Measurements from ENCODE around the gene NLRP12. TPM values are rescaled to one million over a fixed set of nuclear protein-coding genes. Genes with fewer than 3 reads are reported as not detected.
A peak's percentile ranks its signal among the peaks of the same experiment; 100 is the strongest.
"Not testable (repeated sequence)": the region's sequence is repeated elsewhere in the genome, so short reads cannot be mapped to it uniquely, and the experiment has no call there.

Gene NLRP12
- total RNA-seq, 1 donor from 2014 or later: not detected

DNA sequence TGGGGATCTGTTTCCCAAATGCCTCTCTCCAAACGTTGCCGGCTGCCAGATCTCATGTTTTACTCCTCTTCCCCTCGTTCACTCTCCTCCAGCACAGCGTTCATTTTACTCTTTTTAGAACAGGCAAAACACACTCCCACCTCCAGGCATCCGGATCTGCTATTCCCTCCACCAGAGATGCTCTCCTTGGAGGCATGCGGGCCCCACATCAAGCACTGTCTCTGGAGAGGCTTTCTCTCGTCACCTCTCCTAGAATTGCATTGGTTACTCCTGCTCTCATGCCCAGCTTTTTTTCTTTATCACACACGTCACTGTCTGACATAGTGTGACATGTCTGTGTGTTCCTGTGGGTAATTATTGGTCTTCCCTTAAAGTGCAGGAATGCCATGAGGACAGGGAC, 23.4 kb upstream of the NLRP12 start:
- DNase-seq (ENCODE audit: extremely low spot score, unreplicated experiment): no peak
- Mint-ChIP-seq H3K4me3 (no peak overlapping the region), H3K4me1 (ENCODE audit: unreplicated experiment) (peaks cover 4% of the 10 kb centered on the region), H3K36me3 (no peaks in the 10 kb centered on the region), H3K27me3 (peaks cover 6% of the 10 kb centered on the region), H3K9me3 (no peaks in the 10 kb centered on the region), H3K27ac (no peak overlapping the region)
- TF ChIP-seq, protein P1, sequence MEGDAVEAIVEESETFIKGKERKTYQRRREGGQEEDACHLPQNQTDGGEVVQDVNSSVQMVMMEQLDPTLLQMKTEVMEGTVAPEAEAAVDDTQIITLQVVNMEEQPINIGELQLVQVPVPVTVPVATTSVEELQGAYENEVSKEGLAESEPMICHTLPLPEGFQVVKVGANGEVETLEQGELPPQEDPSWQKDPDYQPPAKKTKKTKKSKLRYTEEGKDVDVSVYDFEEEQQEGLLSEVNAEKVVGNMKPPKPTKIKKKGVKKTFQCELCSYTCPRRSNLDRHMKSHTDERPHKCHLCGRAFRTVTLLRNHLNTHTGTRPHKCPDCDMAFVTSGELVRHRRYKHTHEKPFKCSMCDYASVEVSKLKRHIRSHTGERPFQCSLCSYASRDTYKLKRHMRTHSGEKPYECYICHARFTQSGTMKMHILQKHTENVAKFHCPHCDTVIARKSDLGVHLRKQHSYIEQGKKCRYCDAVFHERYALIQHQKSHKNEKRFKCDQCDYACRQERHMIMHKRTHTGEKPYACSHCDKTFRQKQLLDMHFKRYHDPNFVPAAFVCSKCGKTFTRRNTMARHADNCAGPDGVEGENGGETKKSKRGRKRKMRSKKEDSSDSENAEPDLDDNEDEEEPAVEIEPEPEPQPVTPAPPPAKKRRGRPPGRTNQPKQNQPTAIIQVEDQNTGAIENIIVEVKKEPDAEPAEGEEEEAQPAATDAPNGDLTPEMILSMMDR (conservative IDR thresholded peaks at IDR 0.05): no peak

DNA sequence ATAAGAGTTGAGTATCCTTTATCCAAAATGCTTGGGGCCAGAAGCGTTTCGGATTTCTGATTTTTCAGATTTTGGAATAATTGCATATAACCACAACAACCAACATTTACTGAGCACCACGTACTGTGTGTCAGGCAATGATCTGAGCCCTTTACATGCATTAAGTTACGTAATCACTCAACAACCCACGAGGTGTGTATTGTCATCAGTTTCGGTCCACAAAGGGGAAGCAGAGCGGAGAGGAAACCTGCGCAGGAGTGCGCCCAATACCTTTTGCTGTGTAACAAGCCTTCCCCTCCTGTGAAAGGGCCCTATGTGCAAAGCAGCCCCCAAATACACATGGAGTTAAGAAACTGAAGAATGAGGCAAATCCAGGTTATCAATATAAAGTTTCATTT, 20.7 kb upstream of the NLRP12 start:
- H3K27me3 Mint-ChIP-seq: peaks cover 9% of the 10 kb centered on the region
- no peaks in the 10 kb centered on the region for H3K9me3 Mint-ChIP-seq
- TF ChIP-seq, protein P1 (conservative IDR thresholded peaks at IDR 0.05): no peak
- H3K36me3 Mint-ChIP-seq: no peaks in the 10 kb centered on the region
- H3K27ac Mint-ChIP-seq: no peak overlapping the region
- DNase-seq (ENCODE audit: extremely low spot score, unreplicated experiment): no peak
- H3K4me1 Mint-ChIP-seq (ENCODE audit: unreplicated experiment): peaks cover 10% of the 10 kb centered on the region
- no peak overlapping the region for H3K4me3 Mint-ChIP-seq

DNA sequence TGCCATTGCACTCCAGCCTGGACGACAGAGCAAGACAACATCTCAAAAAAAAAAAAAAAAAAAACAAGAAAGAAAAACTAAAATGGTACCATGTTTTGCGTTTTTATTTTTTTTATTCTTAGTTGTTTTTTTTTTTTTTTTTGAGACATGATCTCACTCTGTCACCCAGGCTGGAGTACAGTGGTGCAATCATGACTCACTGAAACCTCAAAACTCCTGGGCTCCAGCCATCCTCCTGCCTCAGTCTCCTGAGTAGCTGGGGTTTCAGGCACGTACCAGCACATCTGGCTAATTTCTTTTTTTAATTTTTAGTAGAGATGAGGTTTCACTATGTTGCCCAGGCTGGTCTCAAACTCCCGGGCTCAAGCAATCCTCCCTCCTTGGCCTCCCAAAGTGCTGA, 16.8 kb upstream of the NLRP12 start:
- H3K9me3 Mint-ChIP-seq; H3K36me3 Mint-ChIP-seq; H3K27ac Mint-ChIP-seq; DNase-seq (ENCODE audit: extremely low spot score, unreplicated experiment); H3K4me3 Mint-ChIP-seq: not testable (repeated sequence)
- peaks cover 11% of the 10 kb centered on the region for H3K4me1 Mint-ChIP-seq (ENCODE audit: unreplicated experiment)
- peaks cover 22% of the 10 kb centered on the region for H3K27me3 Mint-ChIP-seq

DNA sequence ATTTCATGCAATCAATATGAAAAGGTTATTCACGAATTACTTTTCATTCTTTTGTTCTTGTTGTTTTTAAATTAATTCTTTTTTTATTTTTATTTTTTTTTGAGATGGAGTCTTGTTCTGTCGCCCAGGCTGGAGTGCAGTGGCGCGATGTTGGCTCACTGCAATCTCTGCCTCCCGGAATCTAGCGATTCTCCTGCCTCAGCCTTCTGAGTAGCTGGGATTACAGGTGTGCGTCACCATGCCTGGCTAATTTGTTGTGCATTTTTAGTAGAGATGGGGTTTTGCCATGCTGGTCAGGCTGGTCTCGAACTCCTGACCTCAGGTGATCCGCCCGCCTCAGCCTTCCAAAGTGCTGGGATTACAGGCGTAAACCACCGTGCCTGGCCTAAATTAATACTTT, 16.1 kb upstream of the NLRP12 start:
- H3K4me1 Mint-ChIP-seq (ENCODE audit: unreplicated experiment): peaks cover 11% of the 10 kb centered on the region
- not testable (repeated sequence) for DNase-seq (ENCODE audit: extremely low spot score, unreplicated experiment); H3K36me3 Mint-ChIP-seq; H3K27ac Mint-ChIP-seq; H3K4me3 Mint-ChIP-seq; H3K9me3 Mint-ChIP-seq
- peaks cover 27% of the 10 kb centered on the region for H3K27me3 Mint-ChIP-seq

DNA sequence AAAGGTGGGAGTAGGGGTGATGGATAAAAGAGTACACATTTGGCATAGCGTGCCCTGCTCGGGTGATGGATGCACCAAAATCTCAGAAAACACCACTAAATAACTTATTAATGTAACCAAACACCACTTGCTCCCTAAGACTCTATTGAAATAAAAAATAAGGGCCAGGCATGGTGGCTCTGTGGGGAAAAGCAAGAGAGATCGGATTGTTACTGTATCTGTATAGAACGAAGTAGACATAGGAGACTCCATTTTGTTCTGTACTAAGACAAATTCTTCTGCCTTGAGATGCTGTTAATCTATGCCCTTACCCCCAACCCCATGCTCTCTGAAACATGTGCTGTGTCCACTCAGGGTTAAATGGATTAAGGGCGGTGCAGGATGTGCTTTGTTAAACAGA, 14.3 kb upstream of the NLRP12 start:
- peaks cover 11% of the 10 kb centered on the region for H3K4me1 Mint-ChIP-seq (ENCODE audit: unreplicated experiment)
- not testable (repeated sequence) for DNase-seq (ENCODE audit: extremely low spot score, unreplicated experiment); H3K36me3 Mint-ChIP-seq; H3K9me3 Mint-ChIP-seq; H3K4me3 Mint-ChIP-seq
- peak overlapping the region; percentile 90 for H3K27ac Mint-ChIP-seq
- peaks cover 45% of the 10 kb centered on the region for H3K27me3 Mint-ChIP-seq

DNA sequence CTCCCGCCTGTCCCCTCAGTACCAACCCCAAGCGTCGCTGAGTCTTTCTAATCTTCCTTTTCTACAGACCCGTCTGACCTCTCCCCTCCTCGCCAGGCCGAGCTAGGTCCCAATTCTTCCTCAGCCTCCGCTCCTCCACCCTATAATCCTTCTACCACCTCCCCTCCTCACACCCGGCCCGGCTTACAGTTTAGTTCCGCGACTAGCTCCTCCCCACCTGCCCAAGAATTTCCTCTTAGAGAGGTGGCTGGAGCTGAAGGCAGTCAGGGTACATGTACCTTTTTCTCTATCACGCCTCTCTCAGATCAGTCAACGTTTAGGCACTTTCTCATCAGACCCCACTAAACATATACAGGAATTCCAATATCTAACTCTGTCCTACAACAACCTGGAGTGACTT, 8.7 kb upstream of the NLRP12 start:
- H3K4me1 Mint-ChIP-seq (ENCODE audit: unreplicated experiment); H3K9me3 Mint-ChIP-seq; DNase-seq (ENCODE audit: extremely low spot score, unreplicated experiment); H3K36me3 Mint-ChIP-seq; H3K27ac Mint-ChIP-seq: not testable (repeated sequence)
- peak overlapping the region; percentile 49 for H3K4me3 Mint-ChIP-seq
- H3K27me3 Mint-ChIP-seq: peaks cover 80% of the 10 kb centered on the region

DNA sequence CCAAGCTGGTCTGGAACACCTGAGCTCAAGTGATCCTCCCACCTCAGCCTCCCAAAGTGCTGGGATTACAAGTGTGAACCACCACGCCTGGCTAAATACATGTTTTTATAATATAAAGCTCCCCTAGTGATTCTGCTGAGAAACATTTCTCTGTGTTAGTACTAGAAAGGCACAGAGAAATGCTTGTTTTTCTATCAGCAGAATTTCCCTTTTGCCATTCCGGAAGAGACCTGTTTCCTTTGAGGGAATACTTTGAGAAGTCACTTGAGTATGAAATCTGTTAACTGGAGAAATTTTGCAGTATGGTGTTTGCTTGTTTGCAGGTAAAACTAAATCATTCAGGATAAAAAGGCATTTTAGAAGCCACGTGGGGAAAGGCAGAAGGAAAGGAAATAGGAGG, 4.4 kb upstream of the NLRP12 start:
- DNase-seq (ENCODE audit: extremely low spot score, unreplicated experiment): no peak
- H3K36me3 Mint-ChIP-seq: no peaks in the 10 kb centered on the region
- peaks cover 46% of the 10 kb centered on the region for H3K27me3 Mint-ChIP-seq
- TF ChIP-seq, protein P1 (conservative IDR thresholded peaks at IDR 0.05): no peak
- H3K9me3 Mint-ChIP-seq: no peaks in the 10 kb centered on the region
- H3K4me3 Mint-ChIP-seq: no peak overlapping the region
- H3K4me1 Mint-ChIP-seq (ENCODE audit: unreplicated experiment): no peaks in the 10 kb centered on the region
- H3K27ac Mint-ChIP-seq: no peak overlapping the region

DNA sequence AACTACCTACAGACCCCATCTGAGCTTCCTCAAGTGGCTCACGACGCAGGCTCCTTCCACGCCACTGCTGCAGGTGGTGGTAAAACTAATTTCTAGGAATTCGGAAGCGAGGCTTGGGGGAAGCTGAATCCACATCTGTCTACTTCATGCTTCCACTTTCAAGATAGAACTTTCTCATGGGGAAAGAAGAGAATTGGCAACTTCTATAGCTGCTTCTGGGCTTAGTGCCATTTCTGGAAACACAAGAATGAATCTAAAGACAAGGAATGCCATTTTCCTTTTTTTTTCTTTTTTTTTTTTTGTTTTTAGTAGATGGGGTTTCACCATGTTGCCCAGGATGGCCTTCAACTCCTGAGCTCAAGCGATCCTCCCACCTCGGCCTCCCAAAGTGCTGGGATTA, 2.8 kb upstream of the NLRP12 start:
- Mint-ChIP-seq H3K4me3 (no peak overlapping the region), H3K27ac (no peak overlapping the region), H3K9me3 (no peaks in the 10 kb centered on the region), H3K27me3 (peaks cover 29% of the 10 kb centered on the region), H3K4me1 (ENCODE audit: unreplicated experiment) (no peaks in the 10 kb centered on the region), H3K36me3 (no peaks in the 10 kb centered on the region)
- TF ChIP-seq, protein P1 (conservative IDR thresholded peaks at IDR 0.05): no peak
- DNase-seq (ENCODE audit: extremely low spot score, unreplicated experiment): no peak
